Breast epithelium (tissue), 3 donors: ENCODE measurements around the gene DEFB113.

Experiments
- CTCF ChIP-seq, 3 donors: fragments of 450-650 bp; IDR thresholded peaks; one replicate each; pipeline ENCODE4 v1.5.1; 2016 to 2017; ENCODE audit warnings: antibody characterized with exemption in 3 of 3, mild to moderate bottlenecking in 3 of 3, moderate library complexity in 3 of 3
- POLR2A ChIP-seq: fragments of 450-650 bp; IDR thresholded peaks from one replicate; pipeline ENCODE4 v1.6.1; 2016; ENCODE audit warnings: antibody characterized with exemption, mild to moderate bottlenecking, moderate library complexity

- TF ChIP-seq CTCF (IDR thresholded peaks at IDR 0.05) (no peak), POLR2A (no peak)
Measured at GRCh38 chr6:49935387-49935786, 34.0 kb downstream of the DEFB113 start.
